NCI-H82 treated with DMSO at 0.1 percent for 48 hours (cell line): ENCODE measurements around the gene USP6.
"Not testable (repeated sequence)": the region's sequence is repeated elsewhere in the genome, so short reads cannot be mapped to it uniquely, and the experiment has no call there.

ENCODE experiments used
- DNase-seq: peaks from one replicate; lab custom pipeline; 2025; ENCODE audit not compliant: unreplicated experiment; lab: John Stamatoyannopoulos, UW

The USP6 gene

DNA sequence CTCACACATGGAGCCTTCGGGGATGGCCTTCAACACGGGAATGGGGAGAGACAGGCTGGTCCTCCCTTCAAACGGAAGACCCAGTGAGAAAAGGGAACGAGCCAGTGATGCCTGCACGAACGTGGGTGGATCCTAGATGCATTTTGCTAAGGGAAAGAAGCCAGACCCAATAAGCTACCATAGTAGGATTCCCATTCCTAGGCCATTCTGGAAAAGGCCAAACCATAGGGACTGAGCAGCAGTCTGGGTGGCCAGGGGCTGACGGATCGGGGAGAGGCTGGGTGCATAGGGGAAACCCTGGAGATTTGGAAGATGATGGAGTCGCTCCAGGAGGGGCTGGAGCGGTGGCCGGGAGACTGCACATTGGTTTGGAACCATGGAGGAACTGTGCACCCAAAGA lies 18.7 kb downstream of the USP6 start:
- not testable (repeated sequence) for DNase-seq

DNA sequence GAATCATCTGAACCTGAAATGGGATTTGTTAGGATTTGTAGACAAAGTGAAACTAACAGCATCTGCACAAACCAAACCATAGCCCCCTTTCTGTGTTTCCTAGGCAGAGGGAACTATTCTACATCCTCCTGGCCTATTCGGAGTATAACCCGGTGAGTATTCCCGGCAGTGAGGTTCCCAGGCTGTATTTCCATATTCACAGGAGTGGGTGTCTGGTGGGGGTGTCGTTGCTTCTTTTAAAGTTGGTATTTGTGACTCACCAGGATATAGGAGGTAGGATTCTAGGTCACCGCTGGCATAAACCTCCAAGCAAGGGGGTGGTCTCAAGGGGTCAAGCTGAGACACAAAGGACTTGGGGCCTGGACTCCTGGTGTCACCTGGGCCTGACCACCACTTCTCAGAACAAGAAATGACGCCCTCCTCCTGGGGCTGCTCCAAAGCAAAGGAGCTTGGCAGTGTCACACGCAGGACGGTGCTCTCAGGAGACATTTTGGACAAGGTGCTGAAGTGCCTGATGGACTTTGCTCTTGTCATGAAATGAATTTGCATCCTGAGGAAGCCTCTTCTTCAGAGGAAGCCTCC lies 19.4 kb downstream of the USP6 start:
- not testable (repeated sequence) for DNase-seq

DNA sequence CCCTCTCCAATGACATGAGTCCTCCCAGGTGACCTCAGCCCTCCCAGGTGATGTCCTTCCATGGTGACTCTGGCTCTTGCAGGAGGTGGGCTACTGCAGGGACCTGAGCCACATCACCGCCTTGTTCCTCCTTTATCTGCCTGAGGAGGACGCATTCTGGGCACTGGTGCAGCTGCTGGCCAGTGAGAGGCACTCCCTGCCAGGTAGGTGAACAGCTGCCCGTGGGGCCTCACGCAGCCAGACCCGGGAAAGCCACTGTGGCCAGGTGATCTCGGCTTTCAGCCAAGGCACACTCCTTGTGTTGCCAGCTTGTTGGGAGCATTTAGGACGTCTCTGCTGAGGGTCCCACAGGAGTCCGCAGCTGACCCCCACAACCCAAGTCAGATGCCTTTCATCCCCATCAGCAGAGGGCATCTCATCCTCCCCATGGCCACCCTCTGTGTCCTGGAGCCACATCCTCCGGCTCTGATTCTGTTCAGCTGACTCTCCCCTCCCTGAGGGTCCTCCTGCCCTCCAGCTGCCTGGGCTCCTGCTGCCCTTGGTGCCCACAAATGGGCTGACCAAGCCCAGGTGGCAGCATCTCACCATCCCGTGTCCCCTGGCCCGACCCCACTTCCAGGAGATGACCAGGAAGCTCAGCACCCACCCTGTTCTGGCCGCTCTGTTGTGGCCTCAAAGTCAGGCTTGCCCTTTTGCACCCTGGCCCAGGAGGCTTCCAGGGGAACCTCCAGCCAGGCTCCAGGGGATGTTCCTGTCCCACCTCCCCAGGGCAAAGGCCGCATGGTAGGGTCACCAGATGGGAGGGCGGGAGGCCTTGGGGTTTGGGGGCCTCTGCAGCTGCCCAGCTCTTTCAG lies 20.1 kb downstream of the USP6 start:
- no peak for DNase-seq

DNA sequence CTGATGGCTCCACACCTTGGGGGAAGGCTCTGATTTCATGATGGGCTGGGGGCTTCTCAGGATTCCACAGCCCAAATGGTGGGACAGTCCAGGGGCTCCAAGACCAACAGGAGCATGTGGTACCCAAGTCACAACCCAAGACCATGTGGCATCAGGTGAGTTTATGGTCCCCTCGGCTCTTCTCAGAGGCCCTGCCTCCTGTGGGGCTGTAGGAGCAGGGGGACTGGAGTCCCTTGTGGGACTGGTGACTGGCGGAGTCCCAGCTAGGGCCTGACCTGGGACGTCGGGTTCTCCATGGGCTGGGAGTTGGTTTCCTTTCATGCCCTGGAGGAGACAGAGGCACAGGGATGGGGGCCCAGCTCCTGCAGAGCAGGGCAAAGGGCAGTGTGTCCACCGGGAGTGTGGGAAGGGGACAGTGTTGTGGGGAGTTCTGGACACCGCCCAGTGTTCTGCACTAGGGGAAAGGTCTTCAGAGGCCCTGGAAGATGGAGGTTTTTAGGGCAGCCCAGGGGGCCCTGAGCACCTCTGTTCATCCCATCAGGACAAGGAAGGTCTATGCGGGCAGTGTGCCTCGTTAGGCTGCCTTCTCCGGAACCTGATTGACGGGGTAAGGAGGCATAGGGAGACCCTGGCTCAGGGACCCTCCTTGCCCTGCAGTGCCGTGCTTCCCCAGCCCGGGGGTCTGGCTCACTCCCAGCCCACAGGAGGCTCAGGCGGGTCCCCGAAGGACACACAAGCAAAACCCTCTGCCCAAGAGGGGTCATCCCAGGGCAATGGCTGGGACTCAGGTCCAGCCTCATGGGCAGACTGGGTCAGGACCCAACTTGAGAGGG lies 21.0 kb downstream of the USP6 start:
- DNase-seq, result not testable (repeated sequence)

DNA sequence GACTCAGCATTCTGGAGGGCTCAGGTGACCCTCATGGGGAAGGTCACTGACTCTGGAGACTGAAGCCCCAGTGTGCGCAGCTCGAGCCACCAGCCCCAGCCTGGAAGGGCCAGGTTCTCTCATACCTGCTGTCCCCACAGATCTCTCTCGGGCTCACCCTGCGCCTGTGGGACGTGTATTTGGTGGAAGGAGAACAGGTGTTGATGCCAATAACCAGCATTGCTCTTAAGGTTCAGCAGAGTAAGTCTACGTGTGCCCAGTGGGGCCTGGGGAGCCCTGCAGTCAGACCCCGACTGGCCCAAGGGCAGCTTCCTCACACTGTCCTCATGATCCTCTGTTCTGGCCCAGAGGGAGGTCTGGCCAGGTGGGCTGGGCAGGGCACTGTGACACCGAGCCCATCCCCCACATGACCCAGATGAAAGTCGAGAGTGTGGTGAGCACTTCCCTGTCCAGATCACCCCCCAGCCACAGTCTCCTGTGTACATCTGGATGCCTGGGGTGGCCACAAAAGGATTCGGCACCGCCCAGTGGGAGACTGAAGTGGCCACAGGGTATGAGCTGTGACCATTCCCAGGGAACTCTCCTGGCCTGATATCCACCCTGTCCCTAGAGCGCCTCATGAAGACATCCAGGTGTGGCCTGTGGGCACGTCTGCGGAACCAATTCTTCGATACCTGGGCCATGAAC lies 21.8 kb downstream of the USP6 start:
- DNase-seq, result not testable (repeated sequence)

DNA sequence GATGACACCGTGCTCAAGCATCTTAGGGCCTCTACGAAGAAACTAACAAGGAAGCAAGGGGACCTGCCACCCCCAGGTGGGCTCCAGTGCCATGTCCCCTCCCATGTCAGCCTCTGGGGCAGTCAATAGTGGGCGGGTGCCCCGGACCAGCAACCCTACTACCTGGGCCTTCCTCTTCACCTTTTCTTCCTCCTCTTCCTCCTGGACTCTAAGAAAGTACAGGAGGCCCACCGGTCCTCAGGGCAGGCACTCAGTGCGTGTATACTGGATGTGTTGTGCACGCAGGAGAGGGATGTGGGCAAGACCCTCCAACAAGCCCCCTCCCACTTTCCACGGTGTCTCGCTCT lies 22.3 kb downstream of the USP6 start:
- DNase-seq, result not testable (repeated sequence)

DNA sequence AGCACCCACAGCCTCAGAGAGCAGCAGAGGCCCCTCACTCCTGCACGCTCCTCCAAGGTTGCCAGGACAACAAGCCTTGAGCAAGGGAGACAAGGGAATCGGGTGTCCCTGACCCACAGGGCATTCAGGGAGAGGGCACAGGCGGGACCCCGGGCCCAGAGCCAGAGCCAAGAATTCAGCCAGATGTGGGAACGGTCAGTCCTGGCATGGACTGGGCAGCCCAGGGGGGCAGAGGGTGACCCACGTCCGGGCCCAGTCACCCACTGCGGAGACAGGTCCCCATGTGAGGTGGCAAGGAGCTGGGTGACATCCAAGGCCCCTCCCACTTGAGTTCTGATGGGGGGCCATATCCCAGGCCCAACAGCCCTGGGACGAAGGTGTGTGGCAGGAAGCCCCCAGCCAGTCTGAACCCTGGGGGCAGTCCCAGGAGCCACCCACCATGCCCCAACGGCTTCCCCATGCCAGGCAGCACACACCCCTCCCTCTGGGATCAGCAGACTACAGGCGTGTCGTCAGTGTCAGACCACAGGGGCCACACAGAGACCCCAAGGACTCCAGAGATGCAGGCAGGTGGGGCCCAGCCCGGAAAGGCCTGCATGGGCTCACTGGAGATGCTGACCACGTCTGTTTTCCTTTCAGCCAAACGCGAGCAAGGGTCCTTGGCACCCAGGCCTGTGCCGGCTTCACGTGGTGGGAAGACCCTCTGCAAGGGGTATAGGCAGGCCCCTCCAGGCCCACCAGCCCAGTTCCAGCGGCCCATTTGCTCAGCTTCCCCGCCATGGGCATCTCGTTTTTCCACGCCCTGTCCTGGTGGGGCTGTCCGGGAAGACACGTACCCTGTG lies 23.0 kb downstream of the USP6 start:
- DNase-seq, result no peak

DNA sequence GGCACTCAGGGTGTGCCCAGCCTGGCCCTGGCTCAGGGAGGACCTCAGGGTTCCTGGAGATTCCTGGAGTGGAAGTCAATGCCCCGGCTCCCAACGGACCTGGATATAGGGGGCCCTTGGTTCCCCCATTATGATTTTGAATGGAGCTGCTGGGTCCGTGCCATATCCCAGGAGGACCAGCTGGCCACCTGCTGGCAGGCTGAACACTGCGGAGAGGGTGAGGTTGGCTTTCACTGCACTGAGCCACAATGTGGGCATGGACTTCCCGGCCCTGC lies 23.6 kb downstream of the USP6 start:
- DNase-seq, result no peak

DNA sequence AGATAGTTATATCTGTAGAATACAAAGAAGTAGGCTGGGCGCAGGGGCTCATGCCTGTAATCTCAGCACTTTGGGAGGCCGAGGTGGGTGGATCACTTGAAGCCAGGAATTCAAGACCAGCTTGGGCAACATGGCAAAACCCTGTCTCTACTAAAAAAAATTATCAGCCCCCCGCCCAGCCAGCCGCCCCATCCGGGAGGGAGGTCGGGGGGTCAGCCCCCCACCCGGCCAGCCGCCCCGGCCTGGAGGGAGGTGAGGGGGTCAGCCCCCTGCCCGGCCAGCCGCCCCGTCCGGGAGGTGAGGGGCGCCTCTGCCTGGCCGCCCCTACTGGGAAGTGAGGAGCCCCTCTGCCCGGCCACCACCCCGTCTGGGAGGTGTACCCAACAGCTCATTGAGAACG lies 27.0 kb downstream of the USP6 start:
- DNase-seq, result not testable (repeated sequence)

DNA sequence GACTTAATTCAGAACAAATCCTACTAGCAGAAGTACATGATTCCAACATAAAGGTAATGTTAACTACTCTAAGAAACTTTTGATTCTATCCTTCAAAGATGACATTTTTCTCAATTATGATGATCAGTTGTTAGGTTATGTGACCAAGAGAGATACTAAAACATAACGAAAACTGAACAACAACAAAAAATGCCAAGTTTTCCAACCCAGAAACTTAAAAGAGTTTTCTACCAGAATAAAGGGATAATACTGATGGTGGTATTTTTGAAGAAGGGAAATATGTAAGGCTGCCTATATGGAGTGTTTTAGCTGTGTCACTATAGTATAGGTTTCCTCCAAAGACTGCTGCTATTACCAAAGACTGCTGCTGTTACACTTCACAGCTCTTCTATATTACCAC lies 30.3 kb downstream of the USP6 start:
- DNase-seq, result not testable (repeated sequence)

DNA sequence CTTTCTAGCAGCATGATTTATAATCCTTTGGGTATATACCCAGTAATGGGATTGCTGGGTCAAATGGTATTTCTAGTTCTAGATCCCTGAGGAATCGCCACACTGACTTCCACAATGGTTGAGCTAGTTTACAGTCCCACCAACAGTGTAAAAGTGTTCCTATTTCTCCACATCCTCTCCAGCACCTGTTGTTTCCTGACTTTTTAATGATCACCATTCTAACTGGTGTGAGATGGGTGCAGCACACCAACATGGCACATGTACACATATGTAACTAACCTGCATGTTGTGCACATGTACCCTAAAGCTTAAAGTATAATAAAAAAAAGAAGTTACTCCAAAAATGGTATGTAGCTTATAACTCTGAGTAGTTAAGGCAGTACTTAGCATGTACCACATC lies 44.9 kb downstream of the USP6 start:
- not testable (repeated sequence) for DNase-seq

DNA sequence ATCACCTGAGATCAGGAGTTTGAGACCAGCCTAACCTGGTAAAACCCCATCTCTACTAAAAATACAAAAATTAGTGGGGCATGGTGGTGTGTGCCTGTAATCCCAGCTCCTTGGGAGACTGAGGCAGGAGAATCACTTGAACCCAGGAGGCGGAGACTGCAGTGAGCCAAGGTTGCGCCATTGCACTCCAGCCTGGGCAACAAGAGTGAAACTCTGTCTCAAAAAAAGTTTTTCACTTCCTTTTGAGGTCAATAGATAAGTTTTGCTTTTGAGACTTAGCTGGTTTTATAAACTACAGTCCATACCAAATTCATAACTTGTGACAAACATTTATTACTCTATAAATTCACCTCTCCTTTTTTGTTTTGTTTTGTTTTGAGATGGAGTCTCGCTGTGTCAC lies 46.0 kb downstream of the USP6 start:
- not testable (repeated sequence) for DNase-seq

DNA sequence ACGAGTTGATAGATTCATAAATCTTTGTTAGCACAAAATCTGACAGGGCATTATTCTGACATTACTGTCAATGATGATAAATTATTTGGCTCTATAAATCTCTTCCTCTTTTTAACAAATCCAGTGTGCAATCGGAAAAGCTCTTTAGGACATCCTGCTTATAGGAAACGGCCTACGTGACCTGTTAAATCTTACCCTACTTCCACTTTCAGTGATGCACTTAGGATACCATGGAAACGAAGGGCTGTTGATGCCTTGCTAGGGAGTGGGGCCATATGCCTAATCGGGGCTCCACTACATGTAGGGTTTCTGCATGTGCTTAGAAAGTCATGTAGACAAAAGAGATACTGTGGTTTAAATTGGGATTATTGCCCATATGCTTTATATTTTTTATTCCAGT lies 48.6 kb downstream of the USP6 start:
- no peak for DNase-seq

DNA sequence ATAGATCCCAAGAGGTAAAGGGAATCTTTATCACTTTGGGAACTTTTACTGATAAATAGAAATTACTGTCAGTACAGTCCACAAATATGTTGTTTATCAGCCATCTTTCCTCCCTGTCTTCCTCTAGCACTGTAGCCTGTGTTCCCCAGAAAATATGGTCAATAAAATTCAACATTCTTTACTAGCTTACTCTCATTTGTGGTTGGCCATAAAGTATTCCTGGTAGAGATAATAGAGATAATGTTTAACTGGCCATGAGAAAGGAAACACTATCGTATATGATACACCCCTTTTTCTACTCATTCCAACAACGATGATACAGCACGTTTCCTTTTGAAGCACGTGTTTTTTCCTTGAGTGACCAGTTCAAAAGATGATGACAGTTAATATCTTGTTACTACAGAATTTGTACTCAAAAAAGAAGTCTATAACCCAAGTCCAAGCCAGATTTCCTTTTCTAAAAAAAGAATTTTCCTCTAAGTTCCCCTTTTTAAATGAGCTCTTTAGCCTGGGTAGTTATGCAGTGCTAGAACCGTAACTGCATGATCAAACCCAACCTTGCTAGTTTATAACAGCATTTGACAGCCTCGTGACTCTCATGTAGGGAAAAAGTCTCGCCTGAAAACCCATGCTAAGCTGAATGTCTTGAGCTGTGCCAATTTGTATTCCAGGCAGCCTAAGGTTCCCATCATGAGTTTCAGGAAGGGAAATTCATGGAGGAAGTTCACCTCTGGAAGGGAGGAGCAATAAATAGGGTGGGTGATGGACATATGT lies 50.1 kb downstream of the USP6 start:
- not testable (repeated sequence) for DNase-seq

DNA sequence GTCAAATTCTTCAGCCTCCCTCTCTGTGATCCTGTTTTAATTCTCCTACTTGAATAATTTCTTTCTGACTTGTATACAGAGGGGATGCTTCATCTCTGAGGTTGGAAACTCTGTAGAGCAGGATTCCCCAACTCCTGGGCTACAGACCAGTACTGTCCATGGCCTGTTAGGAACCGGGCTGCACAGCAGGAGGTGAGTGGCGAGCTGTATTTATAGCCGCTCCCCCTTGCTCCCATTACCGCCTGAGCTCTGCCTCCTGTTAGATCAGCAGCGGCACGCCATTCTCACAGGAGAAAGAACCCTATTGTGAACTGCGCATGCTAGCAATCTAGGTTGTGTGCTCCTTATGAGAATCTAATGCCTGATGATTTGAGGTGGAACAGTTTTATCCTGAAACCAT lies 59.2 kb downstream of the USP6 start:
- DNase-seq, result not testable (repeated sequence)

DNA sequence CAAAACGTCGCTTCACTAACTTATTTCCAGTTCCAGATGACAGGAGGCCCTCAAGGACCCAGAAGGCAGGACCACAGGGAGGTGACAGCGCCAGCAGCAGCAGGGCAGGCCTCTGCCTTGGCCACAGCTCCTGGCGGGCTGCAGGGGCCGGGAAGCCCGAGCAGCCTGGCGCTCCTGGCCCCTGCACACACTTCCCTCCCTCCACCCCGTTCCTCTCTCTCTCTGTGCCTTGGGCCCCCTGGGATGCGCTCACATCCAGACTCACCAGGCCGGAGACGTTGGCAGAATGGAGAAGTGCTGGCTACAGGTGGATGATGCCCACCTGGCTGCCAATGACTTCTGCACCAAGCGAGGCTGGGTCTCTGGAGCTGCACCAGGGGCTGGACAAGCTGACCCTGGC lies 63.2 kb downstream of the USP6 start:
- no peak for DNase-seq

DNA sequence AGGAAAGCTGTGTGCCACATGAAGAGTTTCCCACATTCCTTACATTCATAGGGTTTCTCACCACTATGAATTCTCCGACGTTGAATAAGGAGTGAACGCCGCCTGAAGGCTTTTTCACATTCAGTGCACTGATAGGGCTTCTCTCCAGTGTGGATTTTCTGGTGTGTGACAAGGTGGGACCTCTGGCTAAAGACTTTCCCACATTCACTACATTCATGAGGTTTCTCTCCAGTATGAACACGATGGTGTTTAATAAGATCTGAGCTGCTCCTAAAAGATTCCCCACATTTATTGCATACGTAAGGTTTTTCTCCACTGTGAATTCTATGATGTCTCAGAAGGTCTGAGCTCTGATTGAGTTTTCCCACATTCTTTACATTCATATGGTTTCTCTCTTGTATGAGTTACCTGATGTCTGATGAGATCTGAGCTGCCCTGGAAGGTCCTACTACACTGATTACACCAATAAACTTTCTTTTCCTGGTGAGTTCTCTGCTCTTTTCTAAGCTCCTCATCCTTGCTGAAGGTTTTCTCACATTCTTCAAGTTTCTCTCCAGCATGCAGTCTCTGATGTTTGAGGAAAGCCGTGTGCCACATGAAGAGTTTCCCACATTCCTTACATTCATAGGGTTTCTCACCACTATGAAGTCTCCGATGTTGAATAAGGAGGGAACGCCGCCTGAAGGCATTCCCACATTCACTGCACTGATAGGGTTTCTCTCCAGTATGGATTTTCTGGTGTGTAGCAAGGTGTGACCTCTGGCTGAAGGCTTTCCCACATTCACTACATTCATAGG lies 65.9 kb downstream of the USP6 start:
- no peak for DNase-seq

DNA sequence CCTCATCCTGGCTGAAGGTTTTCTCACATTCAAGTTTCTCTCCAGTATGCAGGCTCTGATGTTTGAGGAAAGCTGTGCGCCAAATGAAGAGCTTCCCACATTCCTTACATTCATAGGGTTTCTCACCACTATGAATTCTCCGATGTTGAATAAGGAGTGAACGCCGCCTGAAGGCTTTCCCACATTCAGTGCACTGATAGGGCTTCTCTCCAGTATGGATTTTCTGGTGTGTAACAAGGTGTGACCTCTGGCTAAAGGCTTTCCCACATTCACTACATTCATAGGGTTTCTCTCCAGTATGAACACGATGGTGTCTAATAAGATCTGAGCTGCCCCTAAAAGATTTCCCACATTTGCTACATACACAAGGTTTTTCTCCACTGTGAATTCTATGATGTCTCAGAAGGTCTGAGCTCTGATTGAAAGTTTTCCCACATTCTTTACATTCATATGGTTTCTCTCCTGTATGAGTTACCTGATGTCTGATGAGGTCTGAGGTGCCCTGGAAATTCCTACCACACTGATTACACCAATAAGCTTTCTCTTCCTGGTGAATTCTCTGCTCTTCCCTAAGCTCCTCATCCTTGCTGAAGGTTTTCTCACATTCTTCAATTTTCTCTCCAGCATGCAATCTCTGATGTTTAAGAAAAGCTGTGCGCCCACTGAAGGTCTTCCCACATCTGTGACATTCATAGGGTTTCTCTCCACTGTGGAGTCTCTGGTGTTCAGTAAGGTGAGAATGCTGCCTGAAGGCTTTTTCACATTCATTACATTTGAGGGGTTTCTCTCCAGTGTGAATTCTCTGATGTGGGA lies 67.0 kb downstream of the USP6 start:
- no peak for DNase-seq
